ENCODE measurements around the gene NUDT8.
"Not testable (repeated sequence)": the region's sequence is repeated elsewhere in the genome, so short reads cannot be mapped to it uniquely, and the experiment has no call there.

The NUDT8 gene

GRCh38 chr11:67627812-67628624, 1.7 kb downstream of the NUDT8 start:
- no peak for DNase-seq (ENCODE audit: low read depth)

- no peak for DNase-seq (ENCODE audit: low read depth)
These were observed 2.3 kb downstream of the NUDT8 start for GRCh38 chr11:67627441-67627811.

GRCh38 chr11:67626970-67627369, 2.8 kb downstream of the NUDT8 start:
- no peak for DNase-seq (ENCODE audit: low read depth)

- not testable (repeated sequence) for DNase-seq (ENCODE audit: low read depth)
These were observed 3.5 kb downstream of the NUDT8 start for GRCh38 chr11:67626131-67626833.

- not testable (repeated sequence) for DNase-seq (ENCODE audit: low read depth)
These were observed 5.9 kb downstream of the NUDT8 start for GRCh38 chr11:67623795-67624194.

GRCh38 chr11:67622905-67623304, 6.8 kb downstream of the NUDT8 start:
- DNase-seq (ENCODE audit: low read depth), result not testable (repeated sequence)

GRCh38 chr11:67621928-67622327, 7.8 kb downstream of the NUDT8 start:
- DNase-seq (ENCODE audit: low read depth), result not testable (repeated sequence)

GRCh38 chr11:67620621-67621020, 9.1 kb downstream of the NUDT8 start:
- not testable (repeated sequence) for DNase-seq (ENCODE audit: low read depth)

- not testable (repeated sequence) for DNase-seq (ENCODE audit: low read depth)
These were observed 9.8 kb downstream of the NUDT8 start for GRCh38 chr11:67619683-67620618.

GRCh38 chr11:67618901-67619659, 10.7 kb downstream of the NUDT8 start:
- DNase-seq (ENCODE audit: low read depth), result not testable (repeated sequence)

GRCh38 chr11:67617243-67617953, 12.3 kb downstream of the NUDT8 start:
- no peak for DNase-seq (ENCODE audit: low read depth)

GRCh38 chr11:67616431-67617242, 13.1 kb downstream of the NUDT8 start:
- no peak for DNase-seq (ENCODE audit: low read depth)

GRCh38 chr11:67615728-67616430, 13.9 kb downstream of the NUDT8 start:
- DNase-seq (ENCODE audit: low read depth), result no peak

- DNase-seq (ENCODE audit: low read depth), result peak; percentile 23
These were observed 14.7 kb downstream of the NUDT8 start for GRCh38 chr11:67614730-67615714.

GRCh38 chr11:67613960-67614715, 15.6 kb downstream of the NUDT8 start:
- peak; percentile 75 for DNase-seq (ENCODE audit: low read depth)

GRCh38 chr11:67613313-67613959, 16.3 kb downstream of the NUDT8 start:
- no peak for DNase-seq (ENCODE audit: low read depth)

- no peak for DNase-seq (ENCODE audit: low read depth)
These were observed 17.0 kb downstream of the NUDT8 start for GRCh38 chr11:67612751-67613150.
